ENCODE data around the gene ABHD14A. TPM values are rescaled to one million over a fixed set of nuclear protein-coding genes. Genes with fewer than 3 reads are reported as not detected.
A peak's percentile ranks its signal among the peaks of the same experiment; 100 is the strongest.

The ABHD14A gene
- total RNA-seq, 1 donor from 2014 or later = 14.8 TPM

DNA sequence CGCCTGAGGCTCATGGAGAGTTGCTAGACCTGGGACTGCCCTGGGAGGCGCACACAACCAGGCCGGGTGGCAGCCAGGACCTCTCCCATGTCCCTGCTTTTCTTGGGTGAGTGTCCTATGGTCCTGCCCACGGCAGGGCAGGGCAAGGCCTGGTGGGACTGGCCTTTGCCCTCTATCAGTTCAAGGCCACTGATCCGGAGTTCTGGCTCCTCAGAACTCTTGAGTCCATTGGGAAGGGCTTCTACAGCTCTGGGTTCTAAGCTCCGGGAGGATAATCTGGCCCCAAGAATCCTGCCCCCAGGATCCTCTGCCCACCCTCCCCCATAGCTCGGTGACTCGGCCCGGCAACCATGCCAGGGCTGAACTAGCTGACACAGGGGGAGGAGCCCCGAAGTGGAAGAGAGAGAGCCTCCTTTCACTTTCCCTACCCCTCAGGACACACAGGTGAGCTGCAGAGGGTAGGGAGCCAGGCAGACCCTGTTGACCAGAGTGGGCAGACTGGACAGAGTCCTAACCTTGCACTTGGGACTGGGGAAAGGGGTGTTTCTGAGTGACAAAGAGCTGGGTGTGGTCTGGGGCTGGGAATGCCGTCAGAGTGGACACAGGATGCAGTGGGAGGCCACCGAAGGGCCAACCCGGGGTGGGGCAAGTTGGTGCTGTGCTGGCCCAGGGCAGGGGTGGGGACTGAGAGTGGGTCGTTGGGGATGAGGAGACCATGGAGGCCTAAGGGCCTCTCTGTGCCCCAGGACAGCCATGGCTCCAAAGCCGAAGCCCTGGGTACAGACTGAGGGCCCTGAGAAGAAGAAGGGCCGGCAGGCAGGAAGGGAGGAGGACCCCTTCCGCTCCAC lies 32.0 kb upstream of the ABHD14A start:
- H3K27me3 Mint-ChIP-seq (ENCODE audit: low read depth) = no peaks in the 10 kb centered on the region
- H3K27ac Mint-ChIP-seq (ENCODE audit: unreplicated experiment) = peak overlapping the region; percentile 83
- no peak for DNase-seq (ENCODE audit: low read depth, low spot score)
- H3K9me3 Mint-ChIP-seq = no peaks in the 10 kb centered on the region
- peaks cover 28% of the 10 kb centered on the region for H3K4me1 Mint-ChIP-seq
- H3K4me3 Mint-ChIP-seq = peak overlapping the region; percentile 95
- TF ChIP-seq, protein P1, sequence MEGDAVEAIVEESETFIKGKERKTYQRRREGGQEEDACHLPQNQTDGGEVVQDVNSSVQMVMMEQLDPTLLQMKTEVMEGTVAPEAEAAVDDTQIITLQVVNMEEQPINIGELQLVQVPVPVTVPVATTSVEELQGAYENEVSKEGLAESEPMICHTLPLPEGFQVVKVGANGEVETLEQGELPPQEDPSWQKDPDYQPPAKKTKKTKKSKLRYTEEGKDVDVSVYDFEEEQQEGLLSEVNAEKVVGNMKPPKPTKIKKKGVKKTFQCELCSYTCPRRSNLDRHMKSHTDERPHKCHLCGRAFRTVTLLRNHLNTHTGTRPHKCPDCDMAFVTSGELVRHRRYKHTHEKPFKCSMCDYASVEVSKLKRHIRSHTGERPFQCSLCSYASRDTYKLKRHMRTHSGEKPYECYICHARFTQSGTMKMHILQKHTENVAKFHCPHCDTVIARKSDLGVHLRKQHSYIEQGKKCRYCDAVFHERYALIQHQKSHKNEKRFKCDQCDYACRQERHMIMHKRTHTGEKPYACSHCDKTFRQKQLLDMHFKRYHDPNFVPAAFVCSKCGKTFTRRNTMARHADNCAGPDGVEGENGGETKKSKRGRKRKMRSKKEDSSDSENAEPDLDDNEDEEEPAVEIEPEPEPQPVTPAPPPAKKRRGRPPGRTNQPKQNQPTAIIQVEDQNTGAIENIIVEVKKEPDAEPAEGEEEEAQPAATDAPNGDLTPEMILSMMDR (conservative IDR thresholded peaks at IDR 0.05) = no peak
- H3K36me3 Mint-ChIP-seq (ENCODE audit: low read depth) = no peaks in the 10 kb centered on the region

DNA sequence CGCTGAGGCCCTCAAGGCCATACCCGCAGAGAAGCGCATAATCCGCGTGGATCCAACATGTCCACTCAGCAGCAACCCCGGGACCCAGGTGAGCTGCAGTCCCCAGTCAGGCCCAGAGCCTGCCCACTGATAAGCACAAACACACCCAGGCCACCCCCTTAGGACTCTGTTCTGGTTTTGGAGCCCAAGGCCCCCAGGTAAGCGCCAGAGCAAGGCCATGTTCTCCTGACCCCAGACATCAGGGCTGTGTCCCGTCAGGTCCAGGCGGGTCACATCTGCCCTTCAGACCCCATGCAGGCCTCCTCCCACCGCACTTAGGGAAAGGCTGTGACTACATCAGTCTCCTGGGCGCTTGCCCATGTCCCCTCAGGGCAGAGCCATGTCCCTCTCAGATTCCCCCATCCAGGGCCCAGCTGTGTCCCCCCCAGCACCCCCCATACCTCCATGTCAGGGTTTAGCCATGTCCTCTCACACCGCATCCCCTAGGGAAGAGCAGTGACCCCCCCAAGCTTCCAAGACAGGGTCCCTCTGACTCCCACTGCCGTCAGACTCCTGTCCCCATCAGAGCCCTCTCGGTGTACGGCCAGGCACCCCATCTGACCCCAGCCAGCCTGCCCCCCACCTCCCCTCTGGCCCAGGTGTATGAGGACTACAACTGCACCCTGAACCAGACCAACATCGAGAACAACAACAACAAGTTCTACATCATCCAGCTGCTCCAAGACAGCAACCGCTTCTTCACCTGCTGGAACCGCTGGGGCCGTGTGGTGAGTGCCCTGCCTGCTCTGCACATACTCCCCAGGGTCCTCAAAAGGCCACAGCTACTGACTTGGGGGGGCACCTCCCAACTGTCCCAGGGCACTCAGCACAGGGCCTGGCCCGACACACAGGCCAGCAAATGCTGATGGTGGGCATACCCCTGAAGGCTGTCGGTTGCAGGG lies 31.1 kb upstream of the ABHD14A start:
- H3K27ac Mint-ChIP-seq (ENCODE audit: unreplicated experiment) = peak overlapping the region; percentile 19
- H3K27me3 Mint-ChIP-seq (ENCODE audit: low read depth) = no peaks in the 10 kb centered on the region
- TF ChIP-seq, protein P1 (conservative IDR thresholded peaks at IDR 0.05) = no peak
- no peak overlapping the region for H3K4me3 Mint-ChIP-seq
- no peaks in the 10 kb centered on the region for H3K36me3 Mint-ChIP-seq (ENCODE audit: low read depth)
- DNase-seq (ENCODE audit: low read depth, low spot score) = no peak
- H3K4me1 Mint-ChIP-seq = peaks cover 28% of the 10 kb centered on the region
- H3K9me3 Mint-ChIP-seq = no peaks in the 10 kb centered on the region

DNA sequence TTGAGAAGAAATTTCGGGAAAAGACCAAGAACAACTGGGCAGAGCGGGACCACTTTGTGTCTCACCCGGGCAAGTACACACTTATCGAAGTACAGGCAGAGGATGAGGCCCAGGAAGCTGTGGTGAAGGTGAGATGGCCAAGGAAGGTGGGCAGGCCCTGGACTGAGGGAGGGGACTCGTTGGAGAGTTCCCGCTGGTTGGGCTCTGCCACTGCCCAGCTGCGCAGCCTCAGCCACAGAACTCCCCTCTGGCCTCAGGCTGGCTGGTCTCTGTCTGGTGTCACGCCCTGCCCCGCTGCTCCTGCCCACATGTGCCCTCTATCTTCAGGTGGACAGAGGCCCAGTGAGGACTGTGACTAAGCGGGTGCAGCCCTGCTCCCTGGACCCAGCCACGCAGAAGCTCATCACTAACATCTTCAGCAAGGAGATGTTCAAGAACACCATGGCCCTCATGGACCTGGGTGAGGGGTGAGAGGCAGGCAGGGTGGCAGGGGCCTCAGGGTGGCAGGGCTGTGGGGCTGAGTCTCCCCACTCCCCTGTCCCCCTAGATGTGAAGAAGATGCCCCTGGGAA lies 30.3 kb upstream of the ABHD14A start:
- no peak overlapping the region for H3K27ac Mint-ChIP-seq (ENCODE audit: unreplicated experiment)
- DNase-seq (ENCODE audit: low read depth, low spot score) = no peak
- H3K4me3 Mint-ChIP-seq = no peak overlapping the region
- no peaks in the 10 kb centered on the region for H3K27me3 Mint-ChIP-seq (ENCODE audit: low read depth)
- TF ChIP-seq, protein P1 (conservative IDR thresholded peaks at IDR 0.05) = no peak
- peaks cover 23% of the 10 kb centered on the region for H3K4me1 Mint-ChIP-seq
- H3K36me3 Mint-ChIP-seq (ENCODE audit: low read depth) = no peaks in the 10 kb centered on the region
- no peaks in the 10 kb centered on the region for H3K9me3 Mint-ChIP-seq

DNA sequence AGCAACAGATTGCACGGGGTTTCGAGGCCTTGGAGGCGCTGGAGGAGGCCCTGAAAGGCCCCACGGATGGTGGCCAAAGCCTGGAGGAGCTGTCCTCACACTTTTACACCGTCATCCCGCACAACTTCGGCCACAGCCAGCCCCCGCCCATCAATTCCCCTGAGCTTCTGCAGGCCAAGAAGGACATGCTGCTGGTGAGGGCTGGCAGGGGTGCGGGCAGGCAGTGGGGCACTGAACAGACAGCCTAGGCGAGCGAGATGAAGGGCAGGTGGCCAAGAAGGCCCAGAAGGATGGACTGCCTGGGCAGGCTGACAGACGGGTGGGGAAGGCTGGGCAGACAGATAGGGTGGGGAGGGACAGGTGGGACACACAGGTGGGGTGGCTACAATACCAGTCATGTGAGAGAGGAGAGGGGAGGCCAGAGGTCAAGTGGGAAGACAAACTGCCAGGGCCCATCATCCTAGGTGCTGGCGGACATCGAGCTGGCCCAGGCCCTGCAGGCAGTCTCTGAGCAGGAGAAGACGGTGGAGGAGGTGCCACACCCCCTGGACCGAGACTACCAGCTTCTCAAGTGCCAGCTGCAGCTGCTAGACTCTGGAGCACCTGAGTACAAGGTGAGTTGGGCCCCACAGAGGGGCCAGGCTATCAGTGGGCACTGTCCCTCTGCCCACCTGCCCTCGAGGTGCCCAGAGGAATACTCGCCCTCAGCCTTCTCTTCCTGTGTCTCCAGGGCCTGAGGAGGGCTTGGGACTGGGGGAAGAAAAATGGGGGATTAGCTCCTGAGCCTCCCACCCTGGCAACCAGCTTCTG lies 29.6 kb upstream of the ABHD14A start:
- Mint-ChIP-seq H3K27ac (ENCODE audit: unreplicated experiment) (no peak overlapping the region), H3K4me3 (no peak overlapping the region), H3K27me3 (ENCODE audit: low read depth) (no peaks in the 10 kb centered on the region), H3K4me1 (peaks cover 22% of the 10 kb centered on the region), H3K36me3 (ENCODE audit: low read depth) (no peaks in the 10 kb centered on the region), H3K9me3 (no peaks in the 10 kb centered on the region)
- TF ChIP-seq, protein P1 (conservative IDR thresholded peaks at IDR 0.05) = no peak
- no peak for DNase-seq (ENCODE audit: low read depth, low spot score)
